ENCODE measurements around the gene CDC37. TPM values are rescaled to one million over a fixed set of nuclear protein-coding genes. Genes with fewer than 3 reads are reported as not detected.
A peak's percentile ranks its signal among the peaks of the same experiment; 100 is the strongest.

CDC37 gene
- total and polyA plus RNA-seq, 2 of the 4 experiments (the other 2 are of a cell fraction), result 209 to 650 TPM

DNA sequence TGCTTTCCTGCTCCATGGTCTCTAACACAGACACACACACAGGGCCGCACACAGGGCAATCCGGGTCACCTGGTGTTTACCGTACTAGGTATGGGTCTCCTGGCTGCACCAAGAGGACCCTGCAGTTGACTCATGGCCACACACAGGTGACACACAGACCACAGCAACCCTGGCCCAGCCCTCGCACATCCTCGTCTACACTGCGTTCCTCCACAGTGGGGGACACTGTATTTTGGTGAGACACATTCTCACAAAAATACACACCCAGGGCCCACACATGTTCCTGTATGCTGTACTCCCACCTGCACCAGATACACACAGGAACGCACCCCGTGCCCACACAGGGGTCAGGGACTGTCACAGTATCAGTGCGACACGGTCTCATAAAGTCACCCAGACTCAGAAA lies 29.8 kb upstream of the CDC37 start:
- Histone ChIP-seq H2BK15ac (ENCODE audit: low read depth, low read length) (no peak overlapping the region), H3K18ac (ENCODE audit: low read depth, low read length) (no peak overlapping the region), H3K4ac (ENCODE audit: low read depth, low read length) (no peak overlapping the region), H3K9me1 (ENCODE audit: insufficient read depth, low read length) (peaks cover 3% of the 10 kb centered on the region; the same call in 1 of the 2 replicates), H3K4me2 (ENCODE audit: low read depth, low read length) (no peak overlapping the region), H2AK5ac (ENCODE audit: low read depth, low read length) (no peak overlapping the region), H3K79me1 (ENCODE audit: low read depth in 1 of 2, low read length in 2 of 2) (peaks cover 16 to 41% of the 10 kb centered on the region in 2 experiments), H2AK9ac (replicated peaks; ENCODE audit: low read depth, low read length, poor library complexity) (peak overlapping the region; percentile 31), H4K91ac (ENCODE audit: insufficient read depth, low read depth, low read length) (no peak overlapping the region), H3K4me1 (ENCODE audit: control insufficient read depth, insufficient read depth, low read length) (peaks cover 9% of the 10 kb centered on the region), H3K9me3 (ENCODE audit: control insufficient read depth, insufficient read depth, low read length) (no peaks in the 10 kb centered on the region), H3K9ac (ENCODE audit: low read depth, low read length) (no peak overlapping the region), H2BK5ac (ENCODE audit: low read depth, low read length, poor library complexity, severe bottlenecking) (no peak overlapping the region), H3K36me3 (ENCODE audit: control insufficient read depth, insufficient read depth, low read length) (peaks cover 4% of the 10 kb centered on the region; the same call in 1 of the 2 replicates), H3K23ac (ENCODE audit: low read depth, low read length) (no peak overlapping the region), H4K8ac (ENCODE audit: low read depth in 2 of 2, low read length in 2 of 2) (no peak overlapping the region), H3K56ac (ENCODE audit: extremely low read depth, insufficient read depth, low read length) (no peak overlapping the region), H3K4me3 (ENCODE audit: insufficient read depth, low read depth, low read length) (no peak overlapping the region), H4K5ac (ENCODE audit: low read depth, low read length) (no peak overlapping the region), H3K27me3 (ENCODE audit: control insufficient read depth, insufficient read depth, low read length) (peaks cover 6% of the 10 kb centered on the region; the same call in 1 of the 2 replicates), H3K27ac (ENCODE audit: insufficient read depth, low read length) (no peak overlapping the region), H2AFZ (replicated peaks; ENCODE audit: low read length, poor library complexity) (no peak overlapping the region), H4K20me1 (ENCODE audit: insufficient read depth, low read length) (0 out of 2 replicates have a peak, but pooled peaks cover 5% of the 10 kb centered on the region), H3K14ac (replicated peaks; ENCODE audit: low read depth, low read length) (no peak overlapping the region), H2BK20ac (ENCODE audit: low read depth, low read length) (no peak overlapping the region), H2BK120ac (ENCODE audit: low read depth, low read length) (no peak overlapping the region)
- TF ChIP-seq, protein P1, sequence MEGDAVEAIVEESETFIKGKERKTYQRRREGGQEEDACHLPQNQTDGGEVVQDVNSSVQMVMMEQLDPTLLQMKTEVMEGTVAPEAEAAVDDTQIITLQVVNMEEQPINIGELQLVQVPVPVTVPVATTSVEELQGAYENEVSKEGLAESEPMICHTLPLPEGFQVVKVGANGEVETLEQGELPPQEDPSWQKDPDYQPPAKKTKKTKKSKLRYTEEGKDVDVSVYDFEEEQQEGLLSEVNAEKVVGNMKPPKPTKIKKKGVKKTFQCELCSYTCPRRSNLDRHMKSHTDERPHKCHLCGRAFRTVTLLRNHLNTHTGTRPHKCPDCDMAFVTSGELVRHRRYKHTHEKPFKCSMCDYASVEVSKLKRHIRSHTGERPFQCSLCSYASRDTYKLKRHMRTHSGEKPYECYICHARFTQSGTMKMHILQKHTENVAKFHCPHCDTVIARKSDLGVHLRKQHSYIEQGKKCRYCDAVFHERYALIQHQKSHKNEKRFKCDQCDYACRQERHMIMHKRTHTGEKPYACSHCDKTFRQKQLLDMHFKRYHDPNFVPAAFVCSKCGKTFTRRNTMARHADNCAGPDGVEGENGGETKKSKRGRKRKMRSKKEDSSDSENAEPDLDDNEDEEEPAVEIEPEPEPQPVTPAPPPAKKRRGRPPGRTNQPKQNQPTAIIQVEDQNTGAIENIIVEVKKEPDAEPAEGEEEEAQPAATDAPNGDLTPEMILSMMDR (conservative IDR thresholded peaks at IDR 0.05; ENCODE audit: low read depth, low read length), result no peak
- TF ChIP-seq BHLHE40 (IDR thresholded peaks at IDR 0.05; ENCODE audit: low read depth, low read length) (no peak), RCOR1 (IDR thresholded peaks at IDR 0.05; ENCODE audit: insufficient replicate concordance, low read length) (no peak), MAZ (IDR thresholded peaks at IDR 0.05; ENCODE audit: borderline replicate concordance, low read depth, low read length) (no peak)
- intact Hi-C loops (cut with micrococcal nuclease) (no loop called here), dilution Hi-C loops (cut with HindIII; ENCODE audit: low sequenced_read_pairs, unreplicated experiment) (no loop called here), in situ Hi-C loops (cut with MboI; ENCODE audit: low sequenced_read_pairs) (no loop called here)
- POLR2A ChIA-PET (ENCODE audit: unreplicated experiment), result no interaction called here
- no peak for ATAC-seq (ENCODE audit: low read depth)
- no TSS peak for BruUV-seq (replicated peaks)
- CTCF ChIA-PET, result no interaction called here
- no peak for DNase-seq
- 81% methylated on average over 3 of the region's 10 CpGs; no CpG with 5 or more reads in 1 of the 2 experiments for WGBS, 2 experiments (ENCODE audit: extremely low coverage in 2 of 2, insufficient read length in 1 of 2)

All from IMR-90 (cell line).